Ureter (tissue), 1 donor: ENCODE results near the gene DCTN2. TPM values are rescaled to one million over a fixed set of nuclear protein-coding genes. Genes with fewer than 3 reads are reported as not detected.

Experiments
- DNase-seq: peaks from one replicate; pipeline ENCODE4 v3.0.0-alpha.2; 2020; ENCODE audit warnings: low spot score
- total RNA-seq: library from RNA; stranded (reverse); gene quantifications from one replicate; pipeline ENCODE4 v1.2.4, GENCODE V29; 2023
- donor health status: DM: yes; HTN: yes; CAD: no.

Gene DCTN2
- total RNA-seq, 1 donor from 2014 or later: 104 TPM

- DNase-seq: no peak
Observed at GRCh38 chr12:57550641-57551549, 3.9 kb upstream of the DCTN2 start.

GRCh38 chr12:57549909-57550640 lies 3.1 kb upstream of the DCTN2 start, which contains the start of gene KIF5A:
TSS of gene KIF5A (plus strand) at chr12:57550044. CDS start at chr12:57550272, 228 bp downstream.
- DNase-seq: no peak

- DNase-seq: no peak
Observed at GRCh38 chr12:57549203-57549908, 2.4 kb upstream of the DCTN2 start.

- no peak for DNase-seq
Observed at GRCh38 chr12:57548488-57548887, 1.5 kb upstream of the DCTN2 start.

GRCh38 chr12:57548013-57548315 lies 972 bp upstream of the DCTN2 start:
- DNase-seq: no peak

- DNase-seq: no peak
Observed at GRCh38 chr12:57547288-57548012, 458 bp upstream of the DCTN2 start.

- no peak for DNase-seq
Observed at GRCh38 chr12:57545809-57546437, 1.1 kb downstream of the DCTN2 start.

- no peak for DNase-seq
Observed at GRCh38 chr12:57543581-57543980, 3.4 kb downstream of the DCTN2 start.

GRCh38 chr12:57541717-57542116 lies 5.3 kb downstream of the DCTN2 start:
- DNase-seq: no peak

- no peak for DNase-seq
Observed at GRCh38 chr12:57541001-57541400, 6.0 kb downstream of the DCTN2 start.

GRCh38 chr12:57539134-57539768 lies 7.7 kb downstream of the DCTN2 start:
- DNase-seq: no peak

- no peak for DNase-seq
Observed at GRCh38 chr12:57536597-57536942, 10.4 kb downstream of the DCTN2 start.

- no peak for DNase-seq
Observed at GRCh38 chr12:57535764-57536596, 11.0 kb downstream of the DCTN2 start.

GRCh38 chr12:57534991-57535543 lies 11.9 kb downstream of the DCTN2 start:
- no peak for DNase-seq

GRCh38 chr12:57534250-57534649 lies 12.7 kb downstream of the DCTN2 start:
- no peak for DNase-seq

- no peak for DNase-seq
Observed at GRCh38 chr12:57533108-57533507, 13.9 kb downstream of the DCTN2 start.

- no peak for DNase-seq
Observed at GRCh38 chr12:57531836-57532235, 15.2 kb downstream of the DCTN2 start.

GRCh38 chr12:57530396-57531142 lies 16.4 kb downstream of the DCTN2 start:
- DNase-seq: no peak

- no peak for DNase-seq
Observed at GRCh38 chr12:57529831-57530230, 17.2 kb downstream of the DCTN2 start.
